ENCODE measurements around the gene PAFAH1B1. TPM values are rescaled to one million over a fixed set of nuclear protein-coding genes. Genes with fewer than 3 reads are reported as not detected.
A peak's percentile ranks its signal among the peaks of the same experiment; 100 is the strongest.

Gene PAFAH1B1
- total and polyA plus RNA-seq, 2 experiments from 2014 or later: 69.9 to 71.7 TPM

DNA sequence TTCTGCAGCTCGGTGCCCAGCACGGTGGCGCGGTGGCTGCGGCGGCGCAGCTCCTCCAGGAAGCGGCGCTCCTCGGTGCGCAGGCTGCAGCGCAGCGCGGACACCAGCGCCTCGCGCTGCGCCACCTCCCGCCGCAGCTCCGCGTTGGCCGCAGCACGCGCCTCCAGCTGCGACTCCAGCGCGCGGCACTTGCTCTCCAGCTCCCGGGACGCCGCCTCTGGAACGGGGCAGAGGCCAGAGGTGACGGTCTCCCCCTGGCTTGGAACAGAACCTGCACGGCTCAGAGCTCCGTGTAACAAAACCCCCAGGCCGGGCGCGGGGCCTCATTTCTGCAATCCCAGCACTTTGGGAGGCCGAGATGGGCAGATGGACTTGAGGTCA, 131.3 kb downstream of the PAFAH1B1 start:
- H4K20me1 ChIP-seq (replicated peaks; ENCODE audit: insufficient read depth): peaks cover 3% of the 10 kb centered on the region
- peak overlapping the region; percentile 70 for H3K4me2 ChIP-seq
- peaks cover 26% of the 10 kb centered on the region for H3K4me1 ChIP-seq (ENCODE audit: insufficient read depth)
- peaks cover 16% of the 10 kb centered on the region; the same call in 2 of the 3 replicates for H3K4me1 Mint-ChIP-seq
- ATAC-seq (peak; percentile 49), DNase-seq (ENCODE audit: low spot score) (peak; percentile 88)
- peaks cover 3% of the 10 kb centered on the region; the same call in 1 of the 2 replicates for H3K27me3 ChIP-seq (ENCODE audit: insufficient read depth)
- no peaks in the 10 kb centered on the region for H3K36me3 ChIP-seq (ENCODE audit: insufficient read depth)
- H3K27me3 Mint-ChIP-seq (ENCODE audit: insufficient read depth, low read depth, poor library complexity): peaks cover 24% of the 10 kb centered on the region
- H3K27ac Mint-ChIP-seq: no peak overlapping the region
- peak overlapping the region; percentile 44; the same call in 1 of the 2 replicates for H3K4me3 ChIP-seq
- no peak overlapping the region; the same call in 1 of the 2 replicates for H2AFZ ChIP-seq
- H3K79me2 ChIP-seq (replicated peaks; ENCODE audit: insufficient read depth): no peaks in the 10 kb centered on the region
- peaks cover 4% of the 10 kb centered on the region; the same call in 2 of the 3 replicates for H3K36me3 Mint-ChIP-seq (ENCODE audit: low read depth)
- H3K9me3 Mint-ChIP-seq: no peaks in the 10 kb centered on the region
- peaks cover 10% of the 10 kb centered on the region for H3F3A ChIP-seq (replicated peaks; ENCODE audit: low read depth)
- no peaks in the 10 kb centered on the region for H3K9me2 ChIP-seq (ENCODE audit: insufficient read depth)
- H3K4me3 Mint-ChIP-seq: peak overlapping the region; percentile 66
- no peak overlapping the region for H3K27ac ChIP-seq (ENCODE audit: low read depth)
- TF ChIP-seq POLR2AphosphoS5 (IDR thresholded peaks at IDR 0.05; ENCODE audit: low read depth) (peak; percentile 23; the same call in 1 of the 2 replicates), EZH2phosphoT487 (IDR thresholded peaks at IDR 0.05; ENCODE audit: unreplicated experiment) (no peak), ZNF114 (CRISPR knock-in tag; IDR thresholded peaks at IDR 0.05) (no peak), CREB1 (CRISPR knock-in tag; IDR thresholded peaks at IDR 0.05; ENCODE audit: low read depth) (peak; percentile 41; the same call in 1 of the 2 replicates)
- TF ChIP-seq, protein P1, sequence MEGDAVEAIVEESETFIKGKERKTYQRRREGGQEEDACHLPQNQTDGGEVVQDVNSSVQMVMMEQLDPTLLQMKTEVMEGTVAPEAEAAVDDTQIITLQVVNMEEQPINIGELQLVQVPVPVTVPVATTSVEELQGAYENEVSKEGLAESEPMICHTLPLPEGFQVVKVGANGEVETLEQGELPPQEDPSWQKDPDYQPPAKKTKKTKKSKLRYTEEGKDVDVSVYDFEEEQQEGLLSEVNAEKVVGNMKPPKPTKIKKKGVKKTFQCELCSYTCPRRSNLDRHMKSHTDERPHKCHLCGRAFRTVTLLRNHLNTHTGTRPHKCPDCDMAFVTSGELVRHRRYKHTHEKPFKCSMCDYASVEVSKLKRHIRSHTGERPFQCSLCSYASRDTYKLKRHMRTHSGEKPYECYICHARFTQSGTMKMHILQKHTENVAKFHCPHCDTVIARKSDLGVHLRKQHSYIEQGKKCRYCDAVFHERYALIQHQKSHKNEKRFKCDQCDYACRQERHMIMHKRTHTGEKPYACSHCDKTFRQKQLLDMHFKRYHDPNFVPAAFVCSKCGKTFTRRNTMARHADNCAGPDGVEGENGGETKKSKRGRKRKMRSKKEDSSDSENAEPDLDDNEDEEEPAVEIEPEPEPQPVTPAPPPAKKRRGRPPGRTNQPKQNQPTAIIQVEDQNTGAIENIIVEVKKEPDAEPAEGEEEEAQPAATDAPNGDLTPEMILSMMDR (conservative IDR thresholded peaks at IDR 0.05; ENCODE audit: low read depth in 2 of 2): peak in 1 of 2 experiments; percentile 51; a peak in 2 of 4 replicates

DNA sequence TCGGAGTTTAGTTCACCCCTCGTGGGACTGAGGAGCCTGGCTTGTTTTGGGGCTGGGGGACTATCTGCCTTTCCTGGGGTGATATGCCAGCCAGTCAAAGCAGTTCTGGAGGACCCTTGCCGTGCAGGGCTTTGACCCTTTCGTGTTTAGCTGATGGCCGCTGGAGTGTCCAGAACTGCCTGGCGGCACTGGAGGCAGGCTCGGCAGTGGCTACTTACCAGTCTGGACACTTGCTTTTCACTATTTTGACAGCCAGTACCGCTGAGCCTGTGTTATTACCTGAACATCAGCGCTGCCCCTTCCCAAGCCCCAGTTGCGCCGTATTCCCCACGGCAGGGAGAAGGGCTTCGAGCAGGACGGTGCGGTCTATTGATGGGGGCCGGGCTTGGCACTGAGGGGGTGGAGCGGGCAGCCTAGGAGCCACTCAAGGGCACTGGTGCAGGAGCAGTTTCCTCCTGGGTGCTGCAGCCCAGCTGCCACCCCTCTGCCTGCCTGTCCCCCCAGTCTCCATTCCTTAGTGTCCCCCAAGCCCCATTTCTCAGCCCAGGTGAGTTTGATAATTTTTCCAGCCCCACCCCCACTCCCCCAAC, 137.4 kb downstream of the PAFAH1B1 start:
- no peaks in the 10 kb centered on the region for H3F3A ChIP-seq (replicated peaks; ENCODE audit: low read depth)
- Mint-ChIP-seq H3K27me3 (ENCODE audit: insufficient read depth, low read depth, poor library complexity) (no peaks in the 10 kb centered on the region), H3K36me3 (ENCODE audit: low read depth) (peaks cover 15% of the 10 kb centered on the region), H3K27ac (no peak overlapping the region), H3K4me1 (no peaks in the 10 kb centered on the region; the same call in 2 of the 3 replicates), H3K4me3 (no peak overlapping the region), H3K9me3 (no peaks in the 10 kb centered on the region; the same call in 2 of the 3 replicates)
- H3K27ac ChIP-seq (ENCODE audit: low read depth): no peak overlapping the region
- H2AFZ ChIP-seq: no peak overlapping the region
- no peak for DNase-seq (ENCODE audit: low spot score)
- no peaks in the 10 kb centered on the region; the same call in 1 of the 2 replicates for H3K4me1 ChIP-seq (ENCODE audit: insufficient read depth)
- H3K36me3 ChIP-seq (ENCODE audit: insufficient read depth): no peaks in the 10 kb centered on the region
- no peak for ATAC-seq
- H3K4me2 ChIP-seq: no peak overlapping the region
- no peaks in the 10 kb centered on the region for H3K79me2 ChIP-seq (replicated peaks; ENCODE audit: insufficient read depth)
- no peak overlapping the region for H3K4me3 ChIP-seq
- H3K9me2 ChIP-seq (ENCODE audit: insufficient read depth): no peaks in the 10 kb centered on the region
- no peaks in the 10 kb centered on the region; the same call in 1 of the 2 replicates for H4K20me1 ChIP-seq (replicated peaks; ENCODE audit: insufficient read depth)
- TF ChIP-seq JUNB (IDR thresholded peaks at IDR 0.05; ENCODE audit: unreplicated experiment) (no peak), EZH2 (IDR thresholded peaks at IDR 0.05; ENCODE audit: low read depth, unreplicated experiment) (no peak), CREB1 (CRISPR knock-in tag; IDR thresholded peaks at IDR 0.05; ENCODE audit: low read depth) (no peak), ZNF114 (CRISPR knock-in tag; IDR thresholded peaks at IDR 0.05) (no peak), EZH2phosphoT487 (IDR thresholded peaks at IDR 0.05; ENCODE audit: unreplicated experiment) (no peak), POLR2AphosphoS5 (IDR thresholded peaks at IDR 0.05; ENCODE audit: low read depth) (no peak)
- TF ChIP-seq, protein P2, sequence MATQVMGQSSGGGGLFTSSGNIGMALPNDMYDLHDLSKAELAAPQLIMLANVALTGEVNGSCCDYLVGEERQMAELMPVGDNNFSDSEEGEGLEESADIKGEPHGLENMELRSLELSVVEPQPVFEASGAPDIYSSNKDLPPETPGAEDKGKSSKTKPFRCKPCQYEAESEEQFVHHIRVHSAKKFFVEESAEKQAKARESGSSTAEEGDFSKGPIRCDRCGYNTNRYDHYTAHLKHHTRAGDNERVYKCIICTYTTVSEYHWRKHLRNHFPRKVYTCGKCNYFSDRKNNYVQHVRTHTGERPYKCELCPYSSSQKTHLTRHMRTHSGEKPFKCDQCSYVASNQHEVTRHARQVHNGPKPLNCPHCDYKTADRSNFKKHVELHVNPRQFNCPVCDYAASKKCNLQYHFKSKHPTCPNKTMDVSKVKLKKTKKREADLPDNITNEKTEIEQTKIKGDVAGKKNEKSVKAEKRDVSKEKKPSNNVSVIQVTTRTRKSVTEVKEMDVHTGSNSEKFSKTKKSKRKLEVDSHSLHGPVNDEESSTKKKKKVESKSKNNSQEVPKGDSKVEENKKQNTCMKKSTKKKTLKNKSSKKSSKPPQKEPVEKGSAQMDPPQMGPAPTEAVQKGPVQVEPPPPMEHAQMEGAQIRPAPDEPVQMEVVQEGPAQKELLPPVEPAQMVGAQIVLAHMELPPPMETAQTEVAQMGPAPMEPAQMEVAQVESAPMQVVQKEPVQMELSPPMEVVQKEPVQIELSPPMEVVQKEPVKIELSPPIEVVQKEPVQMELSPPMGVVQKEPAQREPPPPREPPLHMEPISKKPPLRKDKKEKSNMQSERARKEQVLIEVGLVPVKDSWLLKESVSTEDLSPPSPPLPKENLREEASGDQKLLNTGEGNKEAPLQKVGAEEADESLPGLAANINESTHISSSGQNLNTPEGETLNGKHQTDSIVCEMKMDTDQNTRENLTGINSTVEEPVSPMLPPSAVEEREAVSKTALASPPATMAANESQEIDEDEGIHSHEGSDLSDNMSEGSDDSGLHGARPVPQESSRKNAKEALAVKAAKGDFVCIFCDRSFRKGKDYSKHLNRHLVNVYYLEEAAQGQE (IDR thresholded peaks at IDR 0.05; ENCODE audit: unreplicated experiment): no peak
- TF ChIP-seq, protein P1 (conservative IDR thresholded peaks at IDR 0.05; ENCODE audit: low read depth in 2 of 2): no peak
- H3K27me3 ChIP-seq (ENCODE audit: insufficient read depth): no peaks in the 10 kb centered on the region

All from GM23338 (cell line).